Measurements from ENCODE around the gene OR2Y1.

DNA sequence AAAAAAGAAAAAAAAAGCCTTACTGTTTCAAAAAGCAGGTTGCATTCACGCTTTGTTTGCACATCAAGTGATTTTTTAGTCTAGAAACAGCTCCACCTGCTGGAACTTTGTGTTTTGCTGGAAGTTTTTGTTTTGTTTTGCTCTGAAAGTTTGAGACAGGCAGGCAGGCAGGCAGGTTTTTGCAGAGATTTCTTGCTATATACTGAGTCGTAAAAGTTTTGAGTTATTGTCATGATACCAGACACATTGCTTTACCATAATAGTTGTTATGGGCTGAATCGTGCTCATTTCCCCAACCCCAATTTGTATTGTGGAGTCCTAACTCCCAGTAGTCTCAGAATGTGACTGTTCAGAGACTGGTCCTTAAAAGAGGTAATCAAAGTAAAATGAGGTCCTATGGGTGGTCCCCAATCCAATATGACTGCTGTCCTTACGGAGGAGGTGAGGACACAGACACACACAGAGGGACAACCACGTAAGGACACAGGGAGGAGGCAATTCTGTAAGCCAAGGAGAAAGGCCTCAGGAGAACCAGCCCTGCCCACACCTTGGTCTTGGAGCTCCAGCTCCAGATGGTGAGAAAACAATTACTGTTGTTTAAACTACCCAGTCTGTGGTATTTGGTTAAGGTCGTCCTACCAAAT is 20.9 kb downstream of the OR2Y1 start:
- TF ChIP-seq CTCF (IDR thresholded peaks at IDR 0.05) (peak in 4 of 5 experiments; percentile 22 to 46 (median 43)), POLR2A (IDR thresholded peaks at IDR 0.05) (no peak), POLR2AphosphoS5 (IDR thresholded peaks at IDR 0.05) (no peak), EP300 (IDR thresholded peaks at IDR 0.05; ENCODE audit: low read depth) (no peak)
